MV-4-11 (cell line): ENCODE data around the gene HOXB3.
"Not testable (repeated sequence)": the region's sequence is repeated elsewhere in the genome, so short reads cannot be mapped to it uniquely, and the experiment has no call there.

Experiments used
- DNase-seq: peaks from one replicate; lab custom pipeline; 2025; lab: John Stamatoyannopoulos, UW

Gene HOXB3

GRCh38 chr17:48545539-48545938 lies 44.5 kb downstream of the HOXB3 start:
- no peak for DNase-seq

- DNase-seq: no peak
Observed at GRCh38 chr17:48545022-48545375, 45.0 kb downstream of the HOXB3 start, which contains the start of gene HOXB2. Gene HOXB2 (minus strand): TSS chr17:48545109. CDS start chr17:48544911, 198 bp downstream.

DNA sequence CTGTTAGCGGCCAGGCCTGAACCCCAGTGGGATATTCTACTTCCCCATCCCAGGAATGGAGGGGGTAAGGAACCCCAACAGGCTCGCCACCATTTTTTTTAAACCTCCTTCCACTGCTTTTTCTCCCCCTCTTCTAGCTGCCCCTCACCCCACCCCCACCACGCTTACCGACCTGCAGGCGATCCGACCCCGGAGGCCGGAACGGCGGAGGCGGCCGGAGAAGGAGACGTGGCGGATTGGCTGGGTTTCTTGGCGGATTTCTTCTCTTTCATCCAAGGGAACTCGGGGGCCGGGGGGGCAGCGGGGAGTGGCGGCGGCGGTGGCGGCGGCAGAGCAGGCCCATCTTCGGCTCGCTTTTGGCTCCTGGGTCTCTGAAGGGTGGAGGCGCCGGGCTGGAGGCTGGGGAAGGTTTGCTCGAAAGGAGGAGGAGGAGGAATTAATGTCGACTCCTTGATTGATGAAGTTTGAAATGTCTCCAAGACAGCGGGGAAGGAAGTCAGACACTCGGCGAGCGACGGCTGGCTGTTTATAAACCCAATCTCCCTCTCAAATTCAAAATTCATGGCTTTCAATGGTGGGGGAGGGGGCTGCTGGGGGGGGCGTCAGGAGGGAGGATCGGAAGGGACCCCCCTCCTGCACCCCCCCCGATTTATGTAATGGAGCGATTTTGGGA lies 45.6 kb downstream of the HOXB3 start:
- DNase-seq: no peak

DNA sequence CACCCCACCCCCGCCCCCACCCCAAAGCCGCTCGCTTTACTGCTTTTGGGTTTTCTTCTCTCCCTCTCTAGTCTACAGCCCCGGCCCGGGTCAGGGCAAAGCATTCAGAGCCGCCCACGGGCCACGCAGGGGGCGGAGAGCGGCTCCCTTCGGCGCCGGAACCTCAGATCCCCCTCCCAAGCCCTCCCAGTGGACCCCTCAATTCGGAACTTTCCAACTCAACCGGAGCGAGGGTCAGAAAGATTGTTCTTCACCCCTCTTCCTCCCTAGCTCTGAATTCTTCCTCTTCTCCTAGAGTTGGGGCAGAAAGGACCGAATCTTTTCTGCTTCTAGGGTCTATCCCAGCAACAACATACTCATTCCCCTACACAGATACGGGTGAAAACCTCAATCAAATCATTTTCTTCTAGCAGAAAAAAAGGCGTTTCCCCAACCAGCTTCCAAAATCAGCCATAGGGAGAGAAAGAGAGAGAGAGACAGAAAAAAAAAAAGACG lies 46.1 kb downstream of the HOXB3 start:
- no peak for DNase-seq

DNA sequence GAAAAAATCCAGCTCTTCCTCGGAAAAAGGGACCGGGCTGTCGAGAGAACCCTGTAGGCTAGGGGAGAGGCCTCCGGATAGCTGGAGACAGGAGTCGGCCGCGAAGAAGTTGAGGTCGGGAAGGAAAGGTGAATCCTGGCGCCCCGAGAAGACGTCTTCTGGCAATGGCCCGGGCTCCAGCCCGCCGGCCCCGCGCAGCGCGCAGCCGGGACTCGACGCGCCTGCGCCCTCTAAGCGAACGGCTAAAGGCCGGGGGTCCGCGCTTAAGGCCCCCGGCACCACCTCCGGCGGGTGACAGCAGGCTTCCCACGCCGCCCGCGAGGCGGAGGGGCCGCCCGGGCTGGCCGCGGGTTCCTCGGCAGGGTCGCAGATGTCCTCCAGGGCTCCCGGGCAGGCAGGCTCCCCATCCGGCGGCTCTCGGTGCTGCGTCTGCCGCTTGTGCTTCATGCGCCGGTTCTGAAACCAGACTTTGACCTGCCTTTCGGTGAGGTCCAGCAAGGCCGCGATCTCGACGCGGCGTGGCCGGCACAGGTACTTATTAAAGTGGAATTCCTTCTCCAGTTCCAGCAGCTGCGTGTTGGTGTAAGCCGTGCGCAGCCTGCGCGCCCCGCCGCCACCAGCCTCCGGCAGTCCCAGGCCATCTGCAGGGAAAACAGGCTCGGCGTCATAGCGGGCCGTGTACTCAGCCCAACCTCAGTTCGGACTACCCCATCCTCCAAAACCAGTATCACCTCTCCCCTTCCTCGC lies 46.8 kb downstream of the HOXB3 start:
- DNase-seq: no peak

GRCh38 chr17:48542698-48543106 lies 47.3 kb downstream of the HOXB3 start:
- no peak for DNase-seq

- DNase-seq: no peak
Observed at GRCh38 chr17:48542114-48542656, 47.9 kb downstream of the HOXB3 start.

DNA sequence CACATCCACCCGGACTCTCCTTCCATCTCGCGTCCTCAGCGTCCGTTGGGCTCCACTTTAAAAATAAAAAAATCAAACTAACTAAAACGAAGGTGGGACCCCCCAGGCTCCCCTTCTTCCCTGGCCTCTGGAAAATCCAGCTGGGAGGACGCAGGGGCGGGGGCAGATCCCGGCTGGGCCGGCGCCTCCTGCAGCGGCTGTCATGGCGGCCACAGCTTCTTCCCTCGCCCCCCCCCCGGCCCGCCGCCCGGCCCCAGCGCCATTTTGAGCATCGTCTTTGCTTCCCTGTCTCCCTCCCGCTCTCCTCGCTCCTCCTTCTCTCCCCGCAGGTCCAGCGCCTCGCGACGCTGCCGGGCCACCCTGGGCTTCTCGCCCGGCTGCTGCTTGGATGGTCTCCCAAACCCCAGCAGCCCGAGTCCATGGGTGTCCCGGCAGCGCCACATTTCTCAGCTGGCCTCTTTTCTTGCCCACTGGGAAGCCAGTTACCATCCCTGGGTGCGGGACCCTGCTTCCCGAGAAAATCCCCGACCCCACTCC lies 48.4 kb downstream of the HOXB3 start:
- no peak for DNase-seq

- no peak for DNase-seq
Observed at GRCh38 chr17:48541036-48541576, 48.9 kb downstream of the HOXB3 start.

GRCh38 chr17:48540213-48540612 lies 49.8 kb downstream of the HOXB3 start:
- no peak for DNase-seq

GRCh38 chr17:48539177-48539576 lies 50.9 kb downstream of the HOXB3 start:
- DNase-seq: no peak

DNA sequence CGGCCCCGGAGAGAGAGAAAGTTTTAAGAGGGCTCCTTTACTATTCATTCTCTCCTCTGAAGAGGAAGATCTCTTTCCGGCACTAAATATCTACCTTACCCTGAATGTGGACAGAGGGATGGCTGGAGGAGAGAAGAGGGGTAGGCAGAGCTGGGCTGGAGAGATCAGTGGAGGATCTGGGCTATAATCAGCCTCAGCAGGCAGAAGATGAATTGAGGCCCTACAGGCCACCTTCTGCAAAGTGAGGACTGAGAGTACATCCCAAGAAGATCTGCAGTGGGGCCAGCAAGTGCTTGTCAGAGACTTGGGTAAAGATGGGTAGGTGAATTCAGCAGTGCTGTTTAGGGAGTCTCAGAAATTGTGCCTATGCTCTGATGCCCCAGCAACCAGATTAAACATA lies 52.7 kb downstream of the HOXB3 start:
- no peak for DNase-seq

GRCh38 chr17:48535793-48536559 lies 54.1 kb downstream of the HOXB3 start:
- DNase-seq: not testable (repeated sequence)

DNA sequence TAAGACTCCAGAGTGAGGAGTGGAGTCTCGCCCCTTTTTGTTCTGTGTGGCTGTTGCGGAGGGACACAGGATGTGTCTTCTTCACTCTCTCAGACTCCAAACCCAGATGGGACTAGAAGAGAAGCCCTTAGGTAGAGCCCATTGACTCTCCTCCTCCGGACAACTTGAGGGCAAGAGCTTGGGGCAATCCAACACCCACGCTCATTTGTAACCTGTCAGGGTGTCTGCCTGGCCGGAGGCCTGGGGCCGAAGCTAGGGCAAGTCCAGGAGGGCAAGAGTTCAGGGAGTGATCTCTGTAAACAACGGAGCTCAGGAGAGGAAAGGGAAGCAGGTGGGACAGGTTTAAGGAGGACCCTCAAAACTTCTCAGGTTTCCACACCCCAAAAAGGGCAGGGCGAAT lies 57.8 kb downstream of the HOXB3 start:
- no peak for DNase-seq

DNA sequence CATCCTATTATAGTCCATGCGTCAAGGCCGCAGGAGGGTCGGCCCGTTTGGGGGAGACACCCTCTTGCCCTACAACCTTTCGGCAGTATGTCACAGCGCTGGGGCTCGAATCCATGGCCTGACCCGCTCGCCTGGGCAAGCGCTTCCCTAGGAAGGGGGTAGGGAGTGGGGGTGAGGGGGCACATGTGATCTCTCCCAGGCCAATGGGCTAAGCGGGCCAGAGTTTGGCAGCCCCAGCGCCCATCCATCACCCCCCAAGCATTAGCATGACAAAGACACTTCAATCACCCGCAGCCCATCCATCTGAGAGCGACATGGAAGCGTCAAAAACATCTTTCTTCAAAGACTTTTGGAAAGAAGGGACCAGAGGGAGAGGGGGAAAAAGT lies 59.2 kb downstream of the HOXB3 start, which contains the start of gene HOXB1:
Gene HOXB1, minus strand, starts transcription at position 125 of the 386 bp plus-strand sequence. Its CDS starts 107 bp downstream, at position 18.
- DNase-seq: no peak

DNA sequence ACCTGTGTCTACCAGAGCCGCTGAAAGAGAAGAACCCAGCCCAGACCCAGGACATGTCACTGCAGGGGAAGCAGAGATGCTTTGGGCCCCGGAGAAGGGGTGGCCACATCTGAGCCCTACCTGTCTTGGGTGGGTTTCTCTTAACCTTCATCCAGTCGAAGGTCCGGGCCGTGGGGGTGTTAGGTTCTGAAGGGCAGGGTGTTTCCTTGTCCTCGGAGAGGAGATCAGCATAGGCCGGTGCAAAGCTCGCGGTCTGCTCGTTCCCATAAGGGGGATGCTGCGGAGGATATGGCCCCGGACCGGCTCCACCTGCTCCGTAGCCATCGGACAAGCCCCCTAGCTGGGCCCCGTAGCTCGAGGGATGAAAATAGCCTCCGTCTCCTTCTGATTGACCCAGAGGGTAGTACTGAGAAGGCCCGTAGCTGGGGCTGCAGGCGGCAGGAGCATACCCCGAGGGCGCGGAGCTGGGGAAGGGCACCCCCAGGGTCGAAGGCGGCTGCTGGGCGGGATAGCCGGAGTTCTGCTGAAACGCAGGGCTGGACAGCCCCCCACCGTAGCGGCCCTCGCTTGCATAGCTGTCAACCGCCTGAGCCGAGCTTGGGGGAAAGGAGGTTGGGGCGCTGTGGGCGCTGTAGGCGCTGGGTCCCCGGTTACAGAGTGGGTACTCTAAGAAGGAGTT lies 59.7 kb downstream of the HOXB3 start:
- DNase-seq: no peak

DNA sequence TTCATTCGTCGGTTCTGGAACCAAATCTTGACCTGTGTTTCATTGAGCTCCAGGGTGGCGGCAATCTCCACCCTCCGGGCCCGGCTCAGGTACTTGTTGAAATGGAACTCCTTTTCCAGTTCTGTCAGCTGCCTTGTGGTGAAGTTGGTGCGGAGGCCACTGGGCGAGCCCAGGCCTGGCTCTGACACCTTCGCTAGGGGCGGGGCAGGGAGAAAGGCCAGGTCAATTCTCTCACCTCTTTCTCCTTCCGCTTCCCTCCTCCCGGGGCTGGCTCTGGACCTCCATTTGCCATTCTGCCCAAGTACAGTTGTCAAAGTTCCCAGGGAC lies 60.4 kb downstream of the HOXB3 start:
- DNase-seq: no peak

- no peak for DNase-seq
Observed at GRCh38 chr17:48528936-48529682, 60.9 kb downstream of the HOXB3 start.

GRCh38 chr17:48528153-48528935 lies 61.7 kb downstream of the HOXB3 start:
- no peak for DNase-seq

DNA sequence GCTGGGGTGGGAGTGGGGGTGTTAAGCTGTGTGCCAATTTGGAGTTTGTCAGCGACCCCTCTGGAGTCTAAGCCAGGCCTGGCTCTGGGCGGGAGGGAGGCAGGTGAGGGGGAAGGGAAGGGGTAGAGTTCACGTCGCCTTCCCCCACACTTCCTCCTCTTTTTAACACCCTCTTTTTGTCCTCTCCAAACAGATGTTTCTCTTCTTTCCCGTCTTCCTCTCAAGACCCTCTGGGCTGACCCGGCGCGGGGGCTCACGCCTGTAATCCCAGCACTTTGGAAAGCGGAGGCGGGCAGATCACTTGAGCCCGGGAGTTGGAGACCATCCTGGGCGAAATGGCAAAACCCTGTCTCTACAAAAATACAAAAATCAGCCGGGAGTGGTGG lies 62.5 kb downstream of the HOXB3 start:
- no peak for DNase-seq
